K562 (cell line): Measurements from ENCODE around the gene KRT75. TPM values are rescaled to one million over a fixed set of nuclear protein-coding genes. Genes with fewer than 3 reads are reported as not detected.

Experiments used
- ATAC-seq: fragments of 200-7000 bp; cut with Tn5 transposase; 3 replicates; pipeline ENCODE4 v1.9.1; 2020; ENCODE audit warnings: moderate library complexity
- BruUV-seq: library from RNA; stranded (reverse); fragments of 400-500 nt; replicated peaks from 2 replicates; lab custom pipeline; 2021; lab: Mats Ljungman, UMichigan
- CTCF ChIA-PET: fragments of 300-600 bp; formaldehyde crosslinking; extraction: SDS; loops from one replicate; lab custom pipeline; 2021; ENCODE audit warnings: low intra/inter-chr PET ratio; lab: Yijun Ruan, JAX
- POLR2A ChIA-PET: fragments of 300-600, 350-650 bp; sonication (Branson Sonifier 250); formaldehyde crosslinking; extraction: SDS; loops from one replicate; lab custom pipeline; 2021; ENCODE audit warnings: antibody characterized with exemption, inconsistent platforms; lab: Yijun Ruan, JAX
- DNase-seq, 4 experiments: peaks; one replicate each; pipeline versions ENCODE4 v3.0.0 to v3.0.0-alpha.2; 2011 to 2018; ENCODE audit warnings: low spot score in 3 of 4, mixed read lengths in 3 of 4; ENCODE audit errors: extremely low read depth in 1 of 4
- FAIRE-seq: peaks from 2 replicates; lab custom pipeline; 2011; peaks lifted over from hg19 to GRCh38; lab: Jason Lieb, UNC
- H2AFZ ChIP-seq: 2 replicates; pipeline ENCODE4 v1.6.0; 2011; ENCODE audit warnings: low read depth, low read length, control low read depth, inconsistent platforms
- H3K27ac ChIP-seq: fragments of 200-600 bp; 3 replicates; pipeline ENCODE4 v1.8.0; 2011; ENCODE audit warnings: low read depth, mild to moderate bottlenecking, control low read depth, inconsistent platforms, low read length, moderate library complexity, mixed read lengths; ENCODE audit errors: extremely low read depth
- H3K27me3 ChIP-seq, 2 experiments: fragments of 300-600 bp in 1 of 2; 2 replicates in 1 of 2; 3 replicates in 1 of 2; pipeline versions ENCODE4 v1.6.0 to v1.8.0; 2011; ENCODE audit warnings: inconsistent platforms in 2 of 2, low read length in 2 of 2, mild to moderate bottlenecking in 1 of 2, mixed read lengths in 1 of 2, moderate library complexity in 1 of 2; ENCODE audit not compliant: control insufficient read depth in 2 of 2, insufficient read depth in 2 of 2
- H3K36me3 ChIP-seq: fragments of 300-600 bp; 3 replicates; pipeline ENCODE4 v1.8.0; 2011; ENCODE audit warnings: mild to moderate bottlenecking, low read length, inconsistent platforms; ENCODE audit not compliant: control insufficient read depth, insufficient read depth
- H3K4me1 ChIP-seq, 2 experiments: fragments of 200-600 bp in 1 of 2; replicated peaks in 1 of 2; 2 replicates in 1 of 2; 3 replicates in 1 of 2; pipeline versions ENCODE4 v1.5.1 to v1.8.0; 2011; ENCODE audit warnings: inconsistent platforms in 2 of 2, low read length in 2 of 2, mild to moderate bottlenecking in 1 of 2, mixed read lengths in 1 of 2, moderate library complexity in 1 of 2; ENCODE audit not compliant: control insufficient read depth in 2 of 2, insufficient read depth in 2 of 2
- H3K4me2 ChIP-seq: 2 replicates; pipeline ENCODE4 v1.6.1; 2011; ENCODE audit warnings: low read length, control low read depth, inconsistent platforms, mixed read lengths; ENCODE audit not compliant: insufficient read depth
- H3K4me3 ChIP-seq: fragments of 200-600 bp; sonication (generic), shearing (Covaris generic); 2 replicates; pipeline ENCODE4 v1.5.1; 2016; ENCODE audit warnings: control low read depth, inconsistent platforms
- H3K79me2 ChIP-seq: fragments of 200-600 bp; 3 replicates; pipeline ENCODE4 v1.8.0; 2011; ENCODE audit warnings: low read length, inconsistent platforms; ENCODE audit not compliant: control insufficient read depth, insufficient read depth
- H3K9ac ChIP-seq, 2 experiments: 2 replicates each; pipeline versions ENCODE4 v1.6.0 to v1.6.1; 2011; ENCODE audit warnings: low read depth in 2 of 2, low read length in 2 of 2, control low read depth in 1 of 2, inconsistent platforms in 1 of 2, mild to moderate bottlenecking in 1 of 2, mixed read lengths in 1 of 2; ENCODE audit not compliant: insufficient read depth in 1 of 2
- H3K9me1 ChIP-seq: one replicate; pipeline ENCODE4 v1.6.0; 2011; ENCODE audit warnings: inconsistent platforms, mild to moderate bottlenecking, low read length, moderate library complexity; ENCODE audit not compliant: control insufficient read depth, insufficient read depth
- H3K9me3 ChIP-seq: replicated peaks from 2 replicates; pipeline ENCODE4 v1.5.1; 2011; ENCODE audit warnings: low read depth, low read length, inconsistent platforms; ENCODE audit not compliant: control insufficient read depth, insufficient read depth
- H4K20me1 ChIP-seq: replicated peaks from 2 replicates; pipeline ENCODE4 v1.6.1; 2011; ENCODE audit warnings: low read length, inconsistent platforms, mixed read lengths; ENCODE audit not compliant: control insufficient read depth, insufficient read depth
- CTCF ChIP-seq, 3 experiments: IDR thresholded peaks in 2 of 3; conservative IDR thresholded peaks in 1 of 3; 2 replicates each; pipeline ENCODE4 v1.5.1; 2011 to 2012; ENCODE audit warnings: low read length in 3 of 3, mild to moderate bottlenecking in 3 of 3, control low read depth in 2 of 3, improper control_type of control experiment in 1 of 3, inconsistent platforms in 1 of 3, low read depth in 1 of 3, mixed read lengths in 1 of 3, moderate library complexity in 1 of 3; ENCODE audit not compliant: insufficient read depth in 2 of 3
- HCFC1 ChIP-seq: IDR thresholded peaks from 2 replicates; pipeline ENCODE4 v1.6.1; 2012; ENCODE audit warnings: low read depth, low read length, improper control_type of control experiment
- ID3 ChIP-seq, 2 experiments: fragments of 250-450 bp in 1 of 2; fragments of 450-650 bp in 1 of 2; sonication (Bioruptor Pico) in 1 of 2; IDR thresholded peaks; 2 replicates each; pipeline versions ENCODE4 v1.6.1 to v1.8.0; 2016 to 2021; ENCODE audit warnings: mild to moderate bottlenecking in 2 of 2, moderate library complexity in 2 of 2, missing compliant biosample characterization in 1 of 2, missing genetic modification characterization in 1 of 2
- ILF3 ChIP-seq: fragments of 450-650 bp; IDR thresholded peaks from 2 replicates; pipeline ENCODE4 v1.6.1; 2018; ENCODE audit warnings: antibody characterized with exemption, mild to moderate bottlenecking, moderate library complexity, borderline replicate concordance
- JUND ChIP-seq, 2 experiments: IDR thresholded peaks; 2 replicates in 1 of 2; 3 replicates in 1 of 2; pipeline ENCODE4 v1.6.1; 2011; ENCODE audit warnings: borderline replicate concordance in 2 of 2, low read depth in 2 of 2, low read length in 2 of 2, improper control_type of control experiment in 1 of 2, missing biosample characterization in 1 of 2, missing genetic modification characterization in 1 of 2, missing genetic modification reagents in 1 of 2
- KAT8 ChIP-seq: fragments of 450-650 bp; IDR thresholded peaks from 2 replicates; pipeline ENCODE4 v1.6.1; 2016; ENCODE audit warnings: low read depth, mild to moderate bottlenecking
- LEF1 ChIP-seq: fragments of 450-650 bp; IDR thresholded peaks from 2 replicates; pipeline ENCODE4 v1.6.1; 2016; ENCODE audit warnings: mild to moderate bottlenecking
- NUFIP1 ChIP-seq: fragments of 450-650 bp; IDR thresholded peaks from 2 replicates; pipeline ENCODE4 v1.6.1; 2018; ENCODE audit not compliant: partially characterized antibody
- SNAPC5 ChIP-seq: fragments of 250-450 bp; sonication (Bioruptor Pico); IDR thresholded peaks from 2 replicates; pipeline ENCODE4 v1.8.0; 2021; ENCODE audit warnings: moderate library complexity, mild to moderate bottlenecking, inconsistent platforms
- STAT6 ChIP-seq: sonication (generic); formaldehyde crosslinking; IDR thresholded peaks from 2 replicates; pipeline ENCODE4 v1.8.1; 2023; ENCODE audit warnings: mild to moderate bottlenecking, missing genetic modification reagents
- ZNF347 ChIP-seq: fragments of 450-650 bp; formaldehyde crosslinking; IDR thresholded peaks from 2 replicates; pipeline ENCODE4 v1.4.0; 2020; ENCODE audit warnings: low read depth, mild to moderate bottlenecking, moderate library complexity
- whole genome bisulfite sequencing: fragments of 100-300 bp; shearing (Covaris generic); methylation state at CpG from one replicate; pipeline ENCODE4 v1.1.6; 2016; ENCODE audit warnings: low coverage, mixed read lengths; ENCODE audit not compliant: insufficient coverage; ENCODE audit errors: missing lambda C conversion rate; 5-methylcytosine and 5-hydroxymethylcytosine counted together
- in situ Hi-C: fragments of 300-500 bp; cut with MboI; formaldehyde crosslinking; loops from 4 replicates; pipeline ENCODE4 v1.15.0; 2018; ENCODE audit warnings: inconsistent platforms, mixed read lengths
- intact Hi-C: fragments of 100-400 bp; cut with micrococcal nuclease; formaldehyde crosslinking; loops from 2 replicates; pipeline ENCODE4 v1.14.2; 2022
- polyA plus RNA-seq, 8 experiments: library from polyadenylated mRNA; depleted of rRNA in 4 of 8; stranded (reverse) in 5 of 8; unstranded in 3 of 8; fragments of >200 nt; fragmentation: Nextera tagmentation in 2 of 8; fragmentation: Illumina TruSeq in 1 of 8; extraction: Ambion mirVana in 2 of 8; extraction: Trizol in 1 of 8; gene quantifications; 2 replicates each; pipeline versions ENCODE4 v1.2.1 to v1.2.3, GENCODE V29; 2011 to 2014; ENCODE audit warnings: inconsistent platforms in 1 of 8, missing spikeins in 1 of 8
- total RNA-seq, 7 experiments: library from RNA; depleted of rRNA in 6 of 7; stranded (reverse); fragments of >200 nt in 6 of 7; fragmentation: Illumina TruSeq in 2 of 7; extraction: Trizol in 2 of 7; gene quantifications; 2 replicates each; pipeline versions ENCODE4 v1.2.1 to v1.2.3, GENCODE V29; 2011 to 2021; ENCODE audit warnings: low replicate concordance in 1 of 7

The KRT75 gene
- total and polyA plus RNA-seq, 9 of the 15 experiments (the other 6 are each of a cell fraction or from before 2014, with no cell fraction given), result not detected

- WGBS, result 0% methylated on average over 7 of the region's 8 CpGs
- DNase-seq, result no peak
- POLR2A ChIA-PET, result interaction anchor here (1.2 to 1.3 kb wide), 2 partner anchors 9 to 12 kb away, joined by 3 to 4 read pairs; no protein-coding TSS in a partner anchor
These were observed 4.4 kb upstream of the KRT75 start for GRCh38 chr12:52438305-52439301.

More at GRCh38 chr12:52438305-52439301, 4.4 kb upstream of the KRT75 start:
- in situ Hi-C loops (no loop called here), intact Hi-C loops (no loop called here)
- Histone ChIP-seq H3K27me3 (peaks cover 5 to 39% of the 10 kb centered on the region in 2 experiments), H3K4me3 (no peak overlapping the region), H3K79me2 (no peaks in the 10 kb centered on the region), H3K4me2 (no peak overlapping the region), H2AFZ (no peak overlapping the region), H4K20me1 (no peaks in the 10 kb centered on the region), H3K9ac (no peak overlapping the region), H3K36me3 (no peaks in the 10 kb centered on the region), H3K9me1 (no peaks in the 10 kb centered on the region), H3K9me3 (no peaks in the 10 kb centered on the region), H3K4me1 (no peaks in the 10 kb centered on the region), H3K27ac (no peak overlapping the region)
- FAIRE-seq, result no peak
- TF ChIP-seq KAT8 (no peak), HCFC1 (no peak), ILF3 (no peak), STAT6 (CRISPR knock-in tag) (no peak), LEF1 (no peak), NUFIP1 (no peak), CTCF (IDR thresholded peaks at IDR 0.05 in 2 of 3, conservative IDR thresholded peaks at IDR 0.05 in 1 of 3; ENCODE audit: insufficient read depth in 2 of 3, low read depth in 1 of 3, low read length in 3 of 3) (no peak), ID3 (CRISPR knock-in tag; IDR thresholded peaks at IDR 0.05) (no peak), ID3 (tag; IDR thresholded peaks at IDR 0.05) (no peak), ZNF347 (CRISPR knock-in tag) (no peak), SNAPC5 (no peak), JUND (IDR thresholded peaks at IDR 0.05; ENCODE audit: borderline replicate concordance, low read depth, low read length) (no peak), JUND (tag; IDR thresholded peaks at IDR 0.05; ENCODE audit: borderline replicate concordance, low read depth, low read length) (no peak)
- CTCF ChIA-PET, result no interaction called here
- BruUV-seq, result no TSS peak
- no peak for ATAC-seq
